Measurements from ENCODE around the gene PCLAF.

Gene PCLAF, protein sequence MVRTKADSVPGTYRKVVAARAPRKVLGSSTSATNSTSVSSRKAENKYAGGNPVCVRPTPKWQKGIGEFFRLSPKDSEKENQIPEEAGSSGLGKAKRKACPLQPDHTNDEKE

DNA sequence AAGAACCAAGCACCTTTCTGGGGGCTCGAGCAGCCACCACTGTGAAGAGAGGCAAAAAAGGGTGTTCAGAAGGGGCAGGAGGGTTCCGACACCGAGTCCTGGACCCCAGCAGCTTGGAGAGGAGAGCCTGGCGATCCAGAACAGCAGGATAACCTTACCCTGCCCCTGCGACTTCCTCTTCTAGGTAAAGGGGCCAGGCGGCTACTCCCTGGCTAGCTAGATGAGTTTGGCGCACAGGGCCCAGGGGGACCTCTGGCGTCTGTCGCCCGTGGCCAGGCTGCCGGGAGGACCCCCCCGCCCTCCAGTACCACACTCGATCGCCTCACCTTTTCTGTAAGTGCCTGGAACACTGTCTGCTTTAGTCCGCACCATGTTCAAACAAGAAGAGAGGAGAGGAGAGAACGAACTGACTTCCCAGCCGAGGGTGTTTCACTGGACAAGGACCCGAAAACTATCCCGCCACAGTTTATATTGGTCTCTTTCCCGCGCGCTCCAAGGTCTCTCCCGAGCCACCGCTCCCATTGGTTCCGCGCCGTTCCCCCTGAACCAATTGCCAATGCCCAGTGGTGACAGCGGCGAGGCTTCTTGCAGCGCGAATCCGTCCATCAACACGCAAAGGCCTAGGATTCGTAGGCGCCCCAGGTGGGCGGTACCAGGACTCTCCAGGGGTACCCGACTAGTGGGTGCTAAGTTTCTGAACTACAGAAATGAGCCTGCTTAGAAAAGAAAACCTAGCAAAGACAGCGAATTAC is at the start of gene PCLAF:
Gene PCLAF, minus strand, starts transcription at position 442 of the 752 bp plus-strand sequence. Its CDS starts 70 bp downstream, at position 372.
- peaks cover 2 to 16% (median 14%) of the 10 kb centered on the region in 5 donors for H3K4me1 ChIP-seq (ENCODE audit: control insufficient read depth in 5 of 5, insufficient read depth in 5 of 5, low read length in 5 of 5)
- H3K36me3 ChIP-seq (ENCODE audit: control insufficient read depth in 5 of 5, insufficient read depth in 5 of 5, low read length in 5 of 5): no peaks in the 10 kb centered on the region
- H3K9me3 ChIP-seq (ENCODE audit: control insufficient read depth in 5 of 5, low read length in 5 of 5): no peaks in the 10 kb centered on the region
- no peak within 1 kb of the TSS for H3K27ac ChIP-seq (ENCODE audit: low read depth, low read length)
- peak within 1 kb of the TSS in 4 of 5 donors; percentile 45 to 75 (median 68) for H3K9ac ChIP-seq (ENCODE audit: low read length in 5 of 5)
- H3K27me3 ChIP-seq (ENCODE audit: control insufficient read depth in 5 of 5, insufficient read depth in 4 of 5, low read length in 5 of 5): no peaks in the 10 kb centered on the region
- peak within 1 kb of the TSS; percentile 70 to 82 (median 80) for H3K4me3 ChIP-seq (ENCODE audit: low read depth in 1 of 5, low read length in 5 of 5)

DNA sequence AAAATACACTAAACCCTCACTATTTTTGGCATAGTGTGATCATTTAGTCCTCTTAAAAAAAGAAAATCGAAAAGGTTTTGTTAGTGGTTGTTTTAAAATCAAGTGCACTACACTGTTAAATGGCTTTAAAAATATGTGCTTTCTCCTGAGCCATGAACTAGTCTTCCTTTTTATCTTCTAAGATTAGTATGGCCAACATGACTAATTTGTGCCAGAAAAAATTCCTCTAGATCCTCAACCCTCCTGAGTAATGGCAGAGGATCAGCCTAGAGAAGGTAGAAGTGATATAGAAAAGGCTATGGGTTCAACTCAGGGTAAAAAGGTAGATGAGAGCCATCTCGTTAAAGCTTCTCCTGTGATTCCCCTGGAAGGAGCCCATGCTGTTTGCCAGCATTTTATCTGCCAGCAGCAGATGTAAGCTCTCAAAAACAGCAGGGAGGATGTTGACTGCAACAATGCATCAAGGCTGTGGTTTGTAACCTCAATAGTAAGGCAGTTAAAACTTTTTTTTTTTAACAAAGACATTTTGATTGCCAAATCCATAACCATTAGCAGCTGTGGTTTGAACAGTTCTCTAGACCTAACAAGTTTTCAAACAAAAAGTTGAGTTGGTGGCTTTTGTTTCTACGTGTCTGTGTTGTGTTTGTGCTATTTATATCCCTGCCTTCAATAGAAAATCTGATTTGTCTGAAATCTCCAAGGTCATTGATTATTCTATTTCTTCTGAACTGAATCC is 48.9 kb upstream of the PCLAF start:
- no peaks in the 10 kb centered on the region for H3K9me3 ChIP-seq (ENCODE audit: control insufficient read depth in 5 of 5, low read length in 5 of 5)
- peaks cover 4 to 28% (median 21%) of the 10 kb centered on the region in 5 donors for H3K36me3 ChIP-seq (ENCODE audit: control insufficient read depth in 5 of 5, insufficient read depth in 5 of 5, low read length in 5 of 5)
- H3K27ac ChIP-seq (ENCODE audit: low read depth, low read length): no peak overlapping the region

DNA sequence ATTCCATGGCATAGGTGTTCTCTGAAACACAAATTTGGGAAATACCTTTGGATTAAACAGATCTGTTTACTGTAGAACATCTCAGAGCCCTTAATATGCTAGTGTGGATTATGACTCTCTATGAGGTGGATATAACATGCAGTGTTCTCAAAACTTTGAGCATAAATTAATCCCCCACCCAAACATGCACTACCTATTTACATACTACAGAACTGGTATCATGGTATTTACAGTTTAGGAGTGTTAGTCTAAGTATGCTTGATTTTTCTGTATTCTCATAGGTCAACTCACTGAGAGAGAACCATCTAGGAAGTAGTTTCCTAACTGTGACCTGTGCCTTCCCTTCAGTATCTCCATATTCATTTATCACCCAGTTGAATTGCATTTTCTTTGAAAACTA is 48.2 kb upstream of the PCLAF start:
- H3K4me1 ChIP-seq (ENCODE audit: control insufficient read depth in 5 of 5, insufficient read depth in 5 of 5, low read length in 5 of 5): peaks cover 0 to 9% (median 4%) of the 10 kb centered on the region in 5 donors
- H3K4me3 ChIP-seq (ENCODE audit: low read depth in 1 of 5, low read length in 5 of 5): no peak overlapping the region
- H3K36me3 ChIP-seq (ENCODE audit: control insufficient read depth in 5 of 5, insufficient read depth in 5 of 5, low read length in 5 of 5): peaks cover 9 to 32% (median 23%) of the 10 kb centered on the region in 5 donors
- H3K27ac ChIP-seq (ENCODE audit: low read depth, low read length): no peak overlapping the region
- H3K9me3 ChIP-seq (ENCODE audit: control insufficient read depth in 5 of 5, low read length in 5 of 5): no peaks in the 10 kb centered on the region
- H3K27me3 ChIP-seq (ENCODE audit: control insufficient read depth in 5 of 5, insufficient read depth in 4 of 5, low read length in 5 of 5): no peaks in the 10 kb centered on the region
- H3K9ac ChIP-seq (ENCODE audit: low read length in 5 of 5): no peak overlapping the region

More for the DNA sequence above, 48.9 kb upstream of the PCLAF start:
- peaks cover 0 to 9% (median 4%) of the 10 kb centered on the region in 5 donors for H3K4me1 ChIP-seq (ENCODE audit: control insufficient read depth in 5 of 5, insufficient read depth in 5 of 5, low read length in 5 of 5)
- H3K4me3 ChIP-seq (ENCODE audit: low read depth in 1 of 5, low read length in 5 of 5): no peak overlapping the region
- H3K27me3 ChIP-seq (ENCODE audit: control insufficient read depth in 5 of 5, insufficient read depth in 4 of 5, low read length in 5 of 5): no peaks in the 10 kb centered on the region
- peak overlapping the region in 1 of 5 donors; percentile 35 for H3K9ac ChIP-seq (ENCODE audit: low read length in 5 of 5)

DNA sequence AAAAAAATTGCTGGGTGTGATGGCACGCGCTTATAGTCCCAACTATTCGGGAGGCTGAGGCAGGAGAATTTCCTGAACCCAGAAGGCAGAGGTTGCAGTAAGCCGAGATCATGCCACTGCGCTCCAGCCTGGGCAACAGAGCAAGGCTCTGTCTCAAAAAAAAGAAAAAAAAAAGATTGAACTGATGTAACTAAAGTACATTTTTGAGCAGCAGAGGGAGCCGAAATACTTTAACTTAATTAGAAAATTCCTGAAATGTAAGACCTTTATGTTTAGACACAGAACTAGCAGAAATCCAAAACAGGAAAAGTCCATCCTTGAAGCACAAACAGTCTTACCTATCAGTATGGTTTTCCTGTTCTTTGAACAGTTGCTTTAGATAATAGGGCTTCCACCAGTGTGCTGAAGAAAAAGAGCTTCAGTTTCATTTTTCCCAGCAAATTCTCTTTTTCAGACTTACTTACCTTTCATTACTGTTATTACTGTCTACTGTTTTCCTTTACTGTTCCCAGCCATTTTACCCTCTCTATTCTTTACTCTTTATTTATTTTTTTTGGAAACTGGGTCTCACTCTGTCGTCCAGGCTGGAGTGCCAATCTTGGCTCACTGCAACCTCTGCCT is 45.7 kb upstream of the PCLAF start:
- Histone ChIP-seq H3K36me3 (ENCODE audit: control insufficient read depth in 5 of 5, insufficient read depth in 5 of 5, low read length in 5 of 5) (peaks cover 17 to 50% (median 42%) of the 10 kb centered on the region in 5 donors), H3K9me3 (ENCODE audit: control insufficient read depth in 5 of 5, low read length in 5 of 5) (no peaks in the 10 kb centered on the region), H3K9ac (ENCODE audit: low read length in 5 of 5) (no peak overlapping the region), H3K4me1 (ENCODE audit: control insufficient read depth in 5 of 5, insufficient read depth in 5 of 5, low read length in 5 of 5) (peaks cover 0 to 9% (median 4%) of the 10 kb centered on the region in 5 donors), H3K27me3 (ENCODE audit: control insufficient read depth in 5 of 5, insufficient read depth in 4 of 5, low read length in 5 of 5) (no peaks in the 10 kb centered on the region), H3K4me3 (ENCODE audit: low read depth in 1 of 5, low read length in 5 of 5) (no peak overlapping the region), H3K27ac (ENCODE audit: low read depth, low read length) (no peak overlapping the region)

DNA sequence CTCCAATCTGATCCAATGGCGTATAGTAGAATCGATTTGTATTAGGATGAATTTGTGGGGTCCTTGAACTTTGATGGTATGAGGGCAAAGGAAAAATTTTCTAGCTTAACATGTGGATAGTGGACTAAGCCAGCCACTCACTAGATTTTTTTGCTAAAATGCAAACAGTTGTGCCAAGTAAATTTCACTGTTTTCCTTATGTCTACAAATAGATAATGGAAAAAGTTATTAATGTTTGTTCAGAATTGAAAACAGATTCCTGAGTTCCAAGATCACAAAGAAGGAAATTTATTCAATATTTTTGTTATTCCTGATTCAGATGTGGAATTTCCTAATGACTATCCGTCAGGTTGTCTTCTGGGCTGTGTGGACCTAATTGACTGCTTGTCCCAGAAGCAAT is 44.0 kb upstream of the PCLAF start:
- Histone ChIP-seq H3K4me1 (ENCODE audit: control insufficient read depth in 5 of 5, insufficient read depth in 5 of 5, low read length in 5 of 5) (peaks cover 0 to 8% (median 4%) of the 10 kb centered on the region in 5 donors), H3K27me3 (ENCODE audit: control insufficient read depth in 5 of 5, insufficient read depth in 4 of 5, low read length in 5 of 5) (no peaks in the 10 kb centered on the region), H3K9me3 (ENCODE audit: control insufficient read depth in 5 of 5, low read length in 5 of 5) (no peaks in the 10 kb centered on the region), H3K36me3 (ENCODE audit: control insufficient read depth in 5 of 5, insufficient read depth in 5 of 5, low read length in 5 of 5) (peaks cover 24 to 60% (median 47%) of the 10 kb centered on the region in 5 donors), H3K9ac (ENCODE audit: low read length in 5 of 5) (no peak overlapping the region), H3K4me3 (ENCODE audit: low read depth in 1 of 5, low read length in 5 of 5) (no peak overlapping the region), H3K27ac (ENCODE audit: low read depth, low read length) (no peak overlapping the region)

DNA sequence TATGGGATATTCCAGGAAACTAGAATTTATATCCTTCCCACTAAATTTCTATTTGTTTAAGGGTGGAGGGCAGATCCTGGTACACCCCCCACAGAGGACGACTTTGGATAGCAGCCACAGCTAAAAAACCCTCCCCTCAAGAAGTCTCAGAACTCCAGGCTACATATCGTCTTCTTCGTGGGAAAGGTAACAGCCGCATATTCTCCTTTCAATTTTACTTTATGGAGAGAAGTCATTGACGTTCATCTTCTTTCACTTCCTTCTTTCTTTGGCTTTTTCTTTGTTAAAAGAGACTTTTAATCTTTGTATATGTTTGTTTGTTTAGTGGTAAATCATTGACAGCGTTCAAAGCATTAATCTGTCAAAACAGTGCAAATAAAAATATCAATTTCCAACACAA is 42.7 kb upstream of the PCLAF start:
- H3K36me3 ChIP-seq (ENCODE audit: control insufficient read depth in 5 of 5, insufficient read depth in 5 of 5, low read length in 5 of 5): peaks cover 20 to 64% (median 46%) of the 10 kb centered on the region in 5 donors
- no peaks in the 10 kb centered on the region for H3K27me3 ChIP-seq (ENCODE audit: control insufficient read depth in 5 of 5, insufficient read depth in 4 of 5, low read length in 5 of 5)
- no peak overlapping the region for H3K27ac ChIP-seq (ENCODE audit: low read depth, low read length)
- H3K9me3 ChIP-seq (ENCODE audit: control insufficient read depth in 5 of 5, low read length in 5 of 5): no peaks in the 10 kb centered on the region
- no peak overlapping the region for H3K4me3 ChIP-seq (ENCODE audit: low read depth in 1 of 5, low read length in 5 of 5)
- no peak overlapping the region for H3K9ac ChIP-seq (ENCODE audit: low read length in 5 of 5)
- no peaks in the 10 kb centered on the region for H3K4me1 ChIP-seq (ENCODE audit: control insufficient read depth in 5 of 5, insufficient read depth in 5 of 5, low read length in 5 of 5)

DNA sequence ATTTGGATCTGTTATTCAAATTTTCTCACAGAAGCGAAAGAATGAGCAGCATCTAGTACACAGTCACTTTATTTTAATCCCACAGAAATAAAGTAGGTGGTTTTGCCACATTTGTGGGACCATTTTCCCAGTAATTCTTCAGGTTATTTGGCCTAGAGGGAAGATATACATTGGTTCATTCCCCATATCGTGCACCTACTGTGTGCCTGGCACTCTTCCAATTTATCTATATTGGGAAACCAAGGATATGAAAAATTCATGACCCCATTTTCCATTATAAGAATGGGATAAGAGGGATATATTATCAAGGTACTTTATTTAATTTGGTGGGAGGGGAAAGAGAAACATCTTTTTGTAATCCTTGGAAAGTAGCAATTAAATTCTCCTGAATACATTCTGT is 41.5 kb upstream of the PCLAF start:
- no peaks in the 10 kb centered on the region for H3K4me1 ChIP-seq (ENCODE audit: control insufficient read depth in 5 of 5, insufficient read depth in 5 of 5, low read length in 5 of 5)
- no peak overlapping the region for H3K4me3 ChIP-seq (ENCODE audit: low read depth in 1 of 5, low read length in 5 of 5)
- H3K9me3 ChIP-seq (ENCODE audit: control insufficient read depth in 5 of 5, low read length in 5 of 5): no peaks in the 10 kb centered on the region
- no peak overlapping the region for H3K9ac ChIP-seq (ENCODE audit: low read length in 5 of 5)
- H3K27me3 ChIP-seq (ENCODE audit: control insufficient read depth in 5 of 5, insufficient read depth in 4 of 5, low read length in 5 of 5): no peaks in the 10 kb centered on the region
- H3K27ac ChIP-seq (ENCODE audit: low read depth, low read length): no peak overlapping the region
- peaks cover 27 to 74% (median 48%) of the 10 kb centered on the region in 5 donors for H3K36me3 ChIP-seq (ENCODE audit: control insufficient read depth in 5 of 5, insufficient read depth in 5 of 5, low read length in 5 of 5)

DNA sequence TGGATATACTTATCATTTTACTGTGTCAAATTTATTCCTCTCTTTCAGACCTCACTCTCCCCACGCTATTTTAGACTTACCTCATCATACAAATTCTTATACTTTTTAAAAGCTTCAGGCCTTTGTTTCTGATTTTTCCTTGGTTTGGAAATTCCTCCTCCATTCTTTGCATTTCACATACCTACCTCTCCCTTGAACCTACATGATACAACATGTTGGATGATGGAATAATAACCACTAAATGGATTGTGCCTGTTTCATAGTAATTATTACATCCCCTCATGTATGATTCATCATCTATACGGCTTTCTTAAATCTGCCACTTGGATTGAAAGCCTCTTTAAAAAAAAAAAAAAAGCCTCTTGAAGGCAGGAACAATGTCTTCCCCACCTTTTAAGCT is 31.0 kb upstream of the PCLAF start:
- Histone ChIP-seq H3K27me3 (ENCODE audit: control insufficient read depth in 5 of 5, insufficient read depth in 4 of 5, low read length in 5 of 5) (no peaks in the 10 kb centered on the region), H3K36me3 (ENCODE audit: control insufficient read depth in 5 of 5, insufficient read depth in 5 of 5, low read length in 5 of 5) (peaks cover 42 to 79% (median 61%) of the 10 kb centered on the region in 5 donors), H3K27ac (ENCODE audit: low read depth, low read length) (no peak overlapping the region), H3K4me3 (ENCODE audit: low read depth in 1 of 5, low read length in 5 of 5) (no peak overlapping the region), H3K9ac (ENCODE audit: low read length in 5 of 5) (no peak overlapping the region), H3K4me1 (ENCODE audit: control insufficient read depth in 5 of 5, insufficient read depth in 5 of 5, low read length in 5 of 5) (no peaks in the 10 kb centered on the region), H3K9me3 (ENCODE audit: control insufficient read depth in 5 of 5, low read length in 5 of 5) (no peaks in the 10 kb centered on the region)

DNA sequence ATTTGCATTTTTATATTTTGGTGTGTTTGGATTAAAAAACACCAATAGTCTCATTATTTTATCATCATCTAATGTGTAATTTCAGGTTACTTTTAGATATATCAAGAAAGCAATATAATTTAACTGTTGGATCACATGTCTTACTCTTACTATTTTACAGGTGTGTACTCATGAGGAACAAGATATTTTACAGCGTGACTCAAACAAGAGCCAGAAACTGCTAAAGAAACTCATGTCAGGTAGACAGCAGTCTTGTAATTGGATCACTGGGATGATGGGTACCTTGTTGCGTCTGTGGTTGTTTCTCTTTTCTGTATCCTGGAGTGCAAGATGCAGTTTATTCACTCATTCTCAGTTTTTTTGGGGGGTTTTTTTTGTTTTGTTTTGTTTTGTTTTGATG is 19.3 kb upstream of the PCLAF start:
- Histone ChIP-seq H3K4me1 (ENCODE audit: control insufficient read depth in 5 of 5, insufficient read depth in 5 of 5, low read length in 5 of 5) (no peaks in the 10 kb centered on the region), H3K27ac (ENCODE audit: low read depth, low read length) (no peak overlapping the region), H3K9ac (ENCODE audit: low read length in 5 of 5) (no peak overlapping the region), H3K27me3 (ENCODE audit: control insufficient read depth in 5 of 5, insufficient read depth in 4 of 5, low read length in 5 of 5) (no peaks in the 10 kb centered on the region), H3K4me3 (ENCODE audit: low read depth in 1 of 5, low read length in 5 of 5) (no peak overlapping the region), H3K36me3 (ENCODE audit: control insufficient read depth in 5 of 5, insufficient read depth in 5 of 5, low read length in 5 of 5) (peaks cover 26 to 86% (median 67%) of the 10 kb centered on the region in 5 donors), H3K9me3 (ENCODE audit: control insufficient read depth in 5 of 5, low read length in 5 of 5) (no peaks in the 10 kb centered on the region)
